Measurements from ENCODE around the gene CCL20.

Gene CCL20

DNA sequence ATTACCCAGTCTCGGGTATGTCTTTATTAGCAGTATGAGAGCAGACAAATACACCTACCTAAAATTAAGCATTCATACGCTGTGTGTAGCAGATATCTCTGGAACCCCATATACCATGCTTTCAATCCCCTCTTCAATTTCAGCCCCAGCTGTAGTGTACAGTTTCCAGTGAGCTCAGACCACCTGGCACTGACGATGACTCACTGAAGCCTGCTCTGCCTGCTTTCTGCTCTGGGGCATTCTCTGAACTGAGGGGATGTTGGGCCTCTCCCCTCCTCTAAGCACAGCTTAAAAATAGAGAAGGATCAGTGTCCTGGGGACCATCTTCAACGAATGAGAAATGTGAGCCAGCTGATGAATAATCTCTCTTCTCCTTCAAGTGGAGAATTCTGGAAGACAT lies 8.7 kb upstream of the CCL20 start:
- Histone ChIP-seq H3K4me3 (ENCODE audit: extremely low read depth, insufficient read depth, low read length, poor library complexity, severe bottlenecking) (no peak overlapping the region), H3K36me3 (ENCODE audit: control insufficient read depth, insufficient read depth, low read length) (no peaks in the 10 kb centered on the region), H3K9me3 (ENCODE audit: control insufficient read depth, low read length) (no peaks in the 10 kb centered on the region), H3K4me1 (ENCODE audit: control insufficient read depth, insufficient read depth, low read length, poor library complexity, severe bottlenecking) (no peaks in the 10 kb centered on the region), H3K27ac (ENCODE audit: low read depth, low read length, severe bottlenecking) (no peak overlapping the region)
- WGBS, 2 experiments (ENCODE audit: insufficient coverage in 2 of 2): 86 to 92% methylated on average over 3 to 4 of the region's 4 CpGs

DNA sequence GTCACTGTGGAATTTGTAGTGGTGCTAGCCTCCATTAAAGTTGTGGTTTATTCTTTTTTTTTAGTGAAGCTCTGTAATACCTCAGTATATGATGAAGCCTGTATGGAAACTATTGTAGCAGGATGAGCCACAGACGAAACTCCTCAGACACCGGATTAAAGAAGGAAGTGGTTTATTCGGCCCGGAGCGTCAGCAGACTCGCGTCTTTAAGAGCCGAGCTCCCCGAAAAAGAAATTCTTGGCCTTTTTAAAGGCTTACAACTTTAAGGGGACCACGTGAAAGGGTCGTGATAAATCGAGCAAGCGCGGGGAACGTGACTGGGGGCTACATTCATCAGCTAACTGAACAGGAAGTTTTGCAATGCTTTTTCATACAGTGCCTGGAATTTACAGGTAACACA lies 8.1 kb upstream of the CCL20 start:
- 86 to 92% methylated on average over 15 of the region's 15 CpGs for WGBS, 2 experiments (ENCODE audit: insufficient coverage in 2 of 2)
- Histone ChIP-seq H3K9me3 (ENCODE audit: control insufficient read depth, low read length) (no peaks in the 10 kb centered on the region), H3K4me1 (ENCODE audit: control insufficient read depth, insufficient read depth, low read length, poor library complexity, severe bottlenecking) (no peaks in the 10 kb centered on the region), H3K4me3 (ENCODE audit: extremely low read depth, insufficient read depth, low read length, poor library complexity, severe bottlenecking) (no peak overlapping the region), H3K27ac (ENCODE audit: low read depth, low read length, severe bottlenecking) (no peak overlapping the region), H3K36me3 (ENCODE audit: control insufficient read depth, insufficient read depth, low read length) (no peaks in the 10 kb centered on the region)

DNA sequence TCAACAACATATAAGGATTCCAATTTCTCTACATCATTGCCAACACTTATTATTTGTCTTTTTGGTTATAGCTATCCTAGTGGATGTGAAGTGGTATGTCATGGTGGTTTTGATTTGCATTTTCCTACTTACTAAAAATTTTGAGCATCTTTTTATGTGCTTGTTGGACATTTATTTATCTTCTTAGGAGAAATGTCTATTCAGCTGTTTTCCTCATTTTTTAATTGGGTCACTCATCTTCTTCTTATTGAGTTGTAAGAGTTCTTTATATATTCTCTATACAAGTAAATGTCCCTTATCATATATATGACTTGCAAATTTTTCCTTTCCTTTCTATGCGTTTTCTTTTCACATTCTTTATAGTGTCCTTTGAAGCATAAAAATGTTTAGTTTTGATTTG lies 4.7 kb upstream of the CCL20 start:
- Histone ChIP-seq H3K36me3 (ENCODE audit: control insufficient read depth, insufficient read depth, low read length) (no peaks in the 10 kb centered on the region), H3K27ac (ENCODE audit: low read depth, low read length, severe bottlenecking) (no peak overlapping the region), H3K9me3 (ENCODE audit: control insufficient read depth, low read length) (no peaks in the 10 kb centered on the region), H3K4me3 (ENCODE audit: extremely low read depth, insufficient read depth, low read length, poor library complexity, severe bottlenecking) (no peak overlapping the region), H3K4me1 (ENCODE audit: control insufficient read depth, insufficient read depth, low read length, poor library complexity, severe bottlenecking) (no peaks in the 10 kb centered on the region)
- no CpG with 5 or more reads among the region's 1 CpG for WGBS, 2 experiments (ENCODE audit: insufficient coverage in 2 of 2)

DNA sequence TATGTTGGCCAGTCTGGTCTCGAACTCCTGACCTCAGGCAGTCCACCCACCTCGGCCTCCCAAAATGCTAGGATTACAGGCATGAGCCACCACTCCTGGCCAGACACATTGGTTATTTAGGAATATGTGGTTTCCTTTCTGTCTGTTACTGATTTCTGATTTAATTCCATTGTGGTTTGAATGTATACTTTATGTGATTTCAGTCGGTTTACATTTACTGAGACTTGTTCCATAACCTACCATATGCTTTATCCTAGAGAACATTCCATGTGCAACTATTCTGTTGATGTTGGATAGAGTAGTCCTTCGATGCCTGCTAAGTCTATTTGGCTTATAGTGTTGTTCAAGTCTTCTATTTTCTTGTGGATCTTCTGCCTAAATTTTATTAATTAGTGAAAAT lies 1.6 kb upstream of the CCL20 start:
- Histone ChIP-seq H3K27ac (ENCODE audit: low read depth, low read length, severe bottlenecking) (no peak overlapping the region), H3K4me3 (ENCODE audit: extremely low read depth, insufficient read depth, low read length, poor library complexity, severe bottlenecking) (no peak overlapping the region), H3K36me3 (ENCODE audit: control insufficient read depth, insufficient read depth, low read length) (no peaks in the 10 kb centered on the region), H3K9me3 (ENCODE audit: control insufficient read depth, low read length) (no peaks in the 10 kb centered on the region), H3K4me1 (ENCODE audit: control insufficient read depth, insufficient read depth, low read length, poor library complexity, severe bottlenecking) (no peaks in the 10 kb centered on the region)
- WGBS, 2 experiments (ENCODE audit: insufficient coverage in 2 of 2): 80 to 81% methylated on average over 1 to 3 of the region's 4 CpGs

DNA sequence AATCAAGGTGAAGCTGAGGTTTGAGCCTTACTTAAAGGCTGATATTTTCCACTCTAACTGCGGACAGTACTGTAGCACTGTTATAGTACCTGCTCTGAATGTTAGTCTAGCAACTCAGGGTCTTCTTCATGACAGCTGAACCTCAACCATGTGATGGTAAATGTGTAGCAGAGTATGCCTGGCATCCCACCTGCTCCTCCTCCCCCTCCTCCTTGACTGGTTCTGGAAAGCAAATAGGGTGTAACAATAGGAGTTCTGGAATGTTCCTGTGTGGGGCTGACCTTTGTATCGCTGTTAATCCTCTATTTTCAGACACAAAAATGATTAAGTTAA lies 447 bp upstream of the CCL20 start:
- Histone ChIP-seq H3K27ac (ENCODE audit: low read depth, low read length, severe bottlenecking) (no peak overlapping the region), H3K4me3 (ENCODE audit: extremely low read depth, insufficient read depth, low read length, poor library complexity, severe bottlenecking) (no peak overlapping the region), H3K4me1 (ENCODE audit: control insufficient read depth, insufficient read depth, low read length, poor library complexity, severe bottlenecking) (peaks cover 7% of the 10 kb centered on the region), H3K36me3 (ENCODE audit: control insufficient read depth, insufficient read depth, low read length) (no peaks in the 10 kb centered on the region), H3K9me3 (ENCODE audit: control insufficient read depth, low read length) (no peaks in the 10 kb centered on the region)
- WGBS, 2 experiments (ENCODE audit: insufficient coverage in 2 of 2): no CpG with 5 or more reads among the region's 2 CpGs

DNA sequence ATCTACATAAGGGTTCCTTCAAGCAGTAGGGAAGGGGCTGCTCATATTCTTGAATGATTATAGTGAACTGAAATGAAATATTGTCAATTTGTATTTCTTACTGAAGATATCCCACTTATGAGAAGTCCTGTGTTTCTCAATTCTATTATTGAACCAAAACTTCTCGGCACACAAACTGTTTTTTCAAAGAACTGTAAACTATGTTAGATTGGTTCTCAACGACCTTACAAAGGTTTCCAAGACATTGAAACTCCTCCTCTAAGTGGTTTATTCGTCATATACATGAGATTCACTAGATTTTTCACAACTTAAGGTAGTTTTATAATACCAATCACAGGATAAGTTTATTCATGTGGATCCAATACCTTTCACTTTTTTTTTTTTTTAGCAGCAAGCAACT lies 1.4 kb downstream of the CCL20 start:
- Histone ChIP-seq H3K27ac (ENCODE audit: low read depth, low read length, severe bottlenecking) (no peak overlapping the region), H3K4me3 (ENCODE audit: extremely low read depth, insufficient read depth, low read length, poor library complexity, severe bottlenecking) (no peak overlapping the region), H3K9me3 (ENCODE audit: control insufficient read depth, low read length) (no peaks in the 10 kb centered on the region), H3K4me1 (ENCODE audit: control insufficient read depth, insufficient read depth, low read length, poor library complexity, severe bottlenecking) (peaks cover 7% of the 10 kb centered on the region), H3K36me3 (ENCODE audit: control insufficient read depth, insufficient read depth, low read length) (no peaks in the 10 kb centered on the region)
- 50% methylated on average over 1 of the region's 3 CpGs; no CpG with 5 or more reads in 1 of the 2 experiments for WGBS, 2 experiments (ENCODE audit: insufficient coverage in 2 of 2)

DNA sequence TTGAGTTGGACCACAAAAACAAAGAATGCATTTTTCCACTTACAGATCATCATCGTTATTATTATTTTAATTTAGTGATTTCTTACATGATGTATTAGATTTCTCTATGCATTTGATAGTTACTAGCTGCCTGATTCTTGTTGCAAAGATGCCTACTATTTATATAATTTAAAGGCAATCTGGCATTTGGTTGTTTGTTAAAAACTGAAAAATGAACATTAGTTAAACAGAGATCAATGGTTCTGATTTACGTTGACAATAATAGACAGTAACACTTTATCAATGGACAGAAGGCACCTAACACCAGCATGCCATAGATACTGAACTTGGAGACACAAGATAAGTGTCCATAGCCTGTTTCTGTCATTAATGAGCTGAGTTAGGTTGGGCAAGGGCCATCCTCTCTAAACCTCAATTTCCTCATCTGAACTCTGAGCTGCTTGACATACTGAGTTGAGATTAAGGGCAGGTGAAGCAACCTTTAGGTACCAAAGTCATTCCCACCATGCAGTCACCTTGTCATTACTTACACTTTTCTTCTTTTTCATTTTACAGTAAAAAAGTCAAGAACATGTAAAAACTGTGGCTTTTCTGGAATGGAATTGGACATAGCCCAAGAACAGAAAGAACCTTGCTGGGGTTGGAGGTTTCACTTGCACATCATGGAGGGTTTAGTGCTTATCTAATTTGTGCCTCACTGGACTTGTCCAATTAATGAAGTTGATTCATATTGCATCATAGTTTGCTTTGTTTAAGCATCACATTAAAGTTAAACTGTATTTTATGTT lies 3.1 kb downstream of the CCL20 start:
- H3K4me3 ChIP-seq (ENCODE audit: extremely low read depth, insufficient read depth, low read length, poor library complexity, severe bottlenecking): no peak overlapping the region
- H3K4me1 ChIP-seq (ENCODE audit: control insufficient read depth, insufficient read depth, low read length, poor library complexity, severe bottlenecking): peaks cover 7% of the 10 kb centered on the region
- no CpG with 5 or more reads among the region's 2 CpGs for WGBS, 2 experiments (ENCODE audit: insufficient coverage in 2 of 2)

DNA sequence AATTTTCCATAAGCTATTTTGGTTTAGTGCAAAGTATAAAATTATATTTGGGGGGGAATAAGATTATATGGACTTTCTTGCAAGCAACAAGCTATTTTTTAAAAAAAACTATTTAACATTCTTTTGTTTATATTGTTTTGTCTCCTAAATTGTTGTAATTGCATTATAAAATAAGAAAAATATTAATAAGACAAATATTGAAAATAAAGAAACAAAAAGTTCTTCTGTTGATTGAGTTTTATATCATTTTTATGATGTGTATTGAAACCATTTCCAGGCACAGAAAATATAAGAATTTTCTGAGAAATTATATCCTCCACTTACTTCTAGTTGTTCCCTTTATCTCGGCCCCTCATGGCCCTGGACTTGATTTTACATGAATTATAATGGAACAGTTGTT lies 3.7 kb downstream of the CCL20 start:
- H3K4me3 ChIP-seq (ENCODE audit: extremely low read depth, insufficient read depth, low read length, poor library complexity, severe bottlenecking): no peak overlapping the region
- H3K27ac ChIP-seq (ENCODE audit: low read depth, low read length, severe bottlenecking): no peak overlapping the region
- peaks cover 7% of the 10 kb centered on the region for H3K4me1 ChIP-seq (ENCODE audit: control insufficient read depth, insufficient read depth, low read length, poor library complexity, severe bottlenecking)

More for the DNA sequence above, 3.1 kb downstream of the CCL20 start:
- H3K36me3 ChIP-seq (ENCODE audit: control insufficient read depth, insufficient read depth, low read length): no peaks in the 10 kb centered on the region
- no peaks in the 10 kb centered on the region for H3K9me3 ChIP-seq (ENCODE audit: control insufficient read depth, low read length)
- no peak overlapping the region for H3K27ac ChIP-seq (ENCODE audit: low read depth, low read length, severe bottlenecking)

DNA sequence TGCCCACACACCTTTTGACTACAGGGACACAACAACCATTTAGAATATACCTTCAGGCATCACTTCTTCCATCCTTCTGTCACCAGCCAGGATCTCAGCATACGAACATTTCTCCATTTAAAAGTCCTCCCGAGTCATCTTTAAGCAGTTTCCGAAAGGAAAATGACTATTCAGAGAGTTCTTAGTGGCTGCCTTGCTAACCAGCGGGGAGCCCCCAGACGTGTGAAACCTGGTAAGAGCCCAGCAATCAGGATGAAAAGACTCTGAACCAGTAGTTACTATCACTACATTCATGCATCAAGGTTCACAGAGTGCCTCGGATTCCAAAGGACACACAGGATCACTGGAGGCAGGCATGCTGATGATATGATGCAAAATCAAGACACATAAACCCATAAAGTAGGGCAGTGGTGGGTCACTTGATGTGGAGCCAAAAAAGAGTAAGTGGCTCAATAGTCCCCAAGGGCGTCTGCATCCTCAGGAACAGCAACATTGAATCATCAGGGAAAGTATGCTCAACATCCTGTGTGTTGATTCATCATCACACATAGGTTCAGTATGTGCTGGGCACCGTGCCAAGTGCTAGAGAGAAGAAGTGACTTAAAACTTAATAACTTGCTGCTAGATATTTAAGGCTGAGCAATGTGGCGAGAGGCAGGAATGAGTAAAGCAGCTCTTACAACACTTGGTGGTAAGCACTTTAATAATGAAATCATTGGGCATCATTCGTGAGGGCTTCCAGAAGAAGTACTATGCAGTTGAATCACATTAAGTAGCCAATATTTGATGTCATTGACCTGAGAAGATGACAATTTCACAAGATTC lies 4.4 kb downstream of the CCL20 start:
- Histone ChIP-seq H3K27ac (ENCODE audit: low read depth, low read length, severe bottlenecking) (peak overlapping the region; percentile 66), H3K4me3 (ENCODE audit: extremely low read depth, insufficient read depth, low read length, poor library complexity, severe bottlenecking) (no peak overlapping the region)

More for the DNA sequence above, 3.7 kb downstream of the CCL20 start:
- Histone ChIP-seq H3K36me3 (ENCODE audit: control insufficient read depth, insufficient read depth, low read length) (no peaks in the 10 kb centered on the region), H3K9me3 (ENCODE audit: control insufficient read depth, low read length) (no peaks in the 10 kb centered on the region)
- WGBS, 2 experiments (ENCODE audit: insufficient coverage in 2 of 2): no CpG with 5 or more reads among the region's 1 CpG

DNA sequence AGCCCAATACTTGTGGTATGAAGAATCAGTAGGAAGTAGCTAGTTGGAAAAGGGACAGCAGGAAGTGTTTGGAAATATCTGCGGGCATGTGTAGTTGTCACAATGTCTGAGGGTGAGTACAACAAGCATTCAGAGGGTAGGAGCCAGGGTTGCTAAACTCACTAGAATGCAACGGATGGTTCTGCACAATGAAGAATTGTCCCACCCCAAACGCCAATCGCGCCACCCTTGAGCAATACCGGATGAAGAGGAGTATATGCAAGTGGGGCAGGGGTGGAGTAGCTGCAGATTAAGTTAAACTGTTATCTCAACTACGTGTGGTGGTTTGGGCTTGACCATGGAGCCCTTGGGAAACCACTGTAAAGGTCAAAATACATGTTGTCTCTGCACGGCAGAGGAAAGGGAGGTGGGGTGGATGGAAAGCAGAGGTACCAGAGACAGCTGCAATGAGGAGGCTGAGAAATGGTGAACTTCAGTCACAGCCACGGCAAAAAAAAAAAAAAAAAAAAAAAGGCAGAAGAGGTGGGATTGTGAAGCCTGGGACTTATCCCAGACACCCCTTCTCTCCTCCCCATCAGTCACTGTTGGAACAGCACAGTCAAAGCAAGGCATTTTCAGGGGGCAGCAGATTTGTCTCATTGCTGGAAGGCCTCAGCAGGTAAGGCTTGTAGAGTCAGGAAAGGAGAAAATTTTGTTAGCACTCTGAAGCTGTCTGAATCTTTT lies 5.2 kb downstream of the CCL20 start:
- no peaks in the 10 kb centered on the region for H3K36me3 ChIP-seq (ENCODE audit: control insufficient read depth, insufficient read depth, low read length)
- no peaks in the 10 kb centered on the region for H3K9me3 ChIP-seq (ENCODE audit: control insufficient read depth, low read length)
- 84 to 91% methylated on average over 8 of the region's 9 CpGs for WGBS, 2 experiments (ENCODE audit: insufficient coverage in 2 of 2)
- H3K4me1 ChIP-seq (ENCODE audit: control insufficient read depth, insufficient read depth, low read length, poor library complexity, severe bottlenecking): peaks cover 7% of the 10 kb centered on the region
- no peak overlapping the region for H3K27ac ChIP-seq (ENCODE audit: low read depth, low read length, severe bottlenecking)
- no peak overlapping the region for H3K4me3 ChIP-seq (ENCODE audit: extremely low read depth, insufficient read depth, low read length, poor library complexity, severe bottlenecking)

More for the DNA sequence above, 4.4 kb downstream of the CCL20 start:
- H3K36me3 ChIP-seq (ENCODE audit: control insufficient read depth, insufficient read depth, low read length): no peaks in the 10 kb centered on the region
- WGBS, 2 experiments (ENCODE audit: insufficient coverage in 2 of 2): 44 to 47% methylated on average over 7 of the region's 10 CpGs
- H3K9me3 ChIP-seq (ENCODE audit: control insufficient read depth, low read length): no peaks in the 10 kb centered on the region
- peaks cover 7% of the 10 kb centered on the region for H3K4me1 ChIP-seq (ENCODE audit: control insufficient read depth, insufficient read depth, low read length, poor library complexity, severe bottlenecking)

Measured in mesodermal cell (in vitro differentiated cells).